ENCODE data around the gene PYDC1.

DNA sequence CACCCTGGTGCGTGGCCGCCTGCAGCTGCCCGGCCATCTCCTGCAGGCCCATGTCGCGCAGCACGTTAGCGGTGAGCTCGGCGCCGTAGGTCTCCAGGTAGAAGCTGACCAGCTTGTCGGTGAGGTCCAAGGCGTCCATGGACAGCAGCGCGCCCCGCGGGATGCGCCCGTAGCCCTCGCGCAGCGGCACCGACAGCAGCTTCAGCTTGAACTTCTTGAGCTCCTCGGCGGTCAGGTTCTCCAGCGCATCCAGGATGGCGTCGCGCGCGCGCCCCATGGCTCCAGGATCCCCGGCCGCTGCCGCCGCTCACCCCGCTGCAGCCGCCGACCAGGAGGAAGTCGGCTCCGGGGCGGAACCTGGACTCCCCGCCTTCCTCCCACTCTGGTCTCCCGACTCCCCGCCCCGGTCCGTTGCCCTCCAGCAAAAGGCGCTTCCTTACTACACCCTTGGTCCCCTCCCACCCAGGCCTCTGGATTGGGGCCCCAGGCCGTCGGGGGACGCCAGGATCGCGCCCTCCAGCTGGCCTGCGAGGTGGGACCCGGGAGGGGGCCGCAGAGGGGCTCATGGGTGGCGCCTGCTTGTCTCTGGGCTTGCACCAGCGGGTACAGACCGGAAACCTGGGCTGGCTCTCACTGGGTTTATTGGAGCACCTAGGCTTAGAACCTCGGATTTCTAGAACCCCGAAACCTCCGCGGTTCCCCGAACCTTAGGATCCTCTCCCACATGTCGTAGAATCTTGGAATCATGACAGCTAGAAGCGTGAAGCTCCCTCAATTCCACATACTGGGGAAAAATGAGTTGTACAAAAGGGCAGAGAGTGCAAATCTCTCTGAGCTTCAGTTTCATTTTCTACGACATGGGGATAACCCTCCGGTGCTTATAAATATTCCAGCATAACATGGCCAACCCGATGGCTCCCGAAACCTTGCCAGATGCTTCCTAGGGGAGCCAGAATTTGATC lies 14.2 kb downstream of the PYDC1 start, which contains the start of gene PYCARD:
- TF ChIP-seq, protein P1, sequence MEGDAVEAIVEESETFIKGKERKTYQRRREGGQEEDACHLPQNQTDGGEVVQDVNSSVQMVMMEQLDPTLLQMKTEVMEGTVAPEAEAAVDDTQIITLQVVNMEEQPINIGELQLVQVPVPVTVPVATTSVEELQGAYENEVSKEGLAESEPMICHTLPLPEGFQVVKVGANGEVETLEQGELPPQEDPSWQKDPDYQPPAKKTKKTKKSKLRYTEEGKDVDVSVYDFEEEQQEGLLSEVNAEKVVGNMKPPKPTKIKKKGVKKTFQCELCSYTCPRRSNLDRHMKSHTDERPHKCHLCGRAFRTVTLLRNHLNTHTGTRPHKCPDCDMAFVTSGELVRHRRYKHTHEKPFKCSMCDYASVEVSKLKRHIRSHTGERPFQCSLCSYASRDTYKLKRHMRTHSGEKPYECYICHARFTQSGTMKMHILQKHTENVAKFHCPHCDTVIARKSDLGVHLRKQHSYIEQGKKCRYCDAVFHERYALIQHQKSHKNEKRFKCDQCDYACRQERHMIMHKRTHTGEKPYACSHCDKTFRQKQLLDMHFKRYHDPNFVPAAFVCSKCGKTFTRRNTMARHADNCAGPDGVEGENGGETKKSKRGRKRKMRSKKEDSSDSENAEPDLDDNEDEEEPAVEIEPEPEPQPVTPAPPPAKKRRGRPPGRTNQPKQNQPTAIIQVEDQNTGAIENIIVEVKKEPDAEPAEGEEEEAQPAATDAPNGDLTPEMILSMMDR (IDR thresholded peaks at IDR 0.05), result no peak
- TF ChIP-seq POLR2A (IDR thresholded peaks at IDR 0.05), result no peak
- no peak for TF ChIP-seq POLR2AphosphoS5 (IDR thresholded peaks at IDR 0.05)

Measured in breast epithelium (tissue), 3 donors.